Measurements from ENCODE around the gene ATRNL1.
"Not testable (repeated sequence)": the region's sequence is repeated elsewhere in the genome, so short reads cannot be mapped to it uniquely, and the experiment has no call there.

DNA sequence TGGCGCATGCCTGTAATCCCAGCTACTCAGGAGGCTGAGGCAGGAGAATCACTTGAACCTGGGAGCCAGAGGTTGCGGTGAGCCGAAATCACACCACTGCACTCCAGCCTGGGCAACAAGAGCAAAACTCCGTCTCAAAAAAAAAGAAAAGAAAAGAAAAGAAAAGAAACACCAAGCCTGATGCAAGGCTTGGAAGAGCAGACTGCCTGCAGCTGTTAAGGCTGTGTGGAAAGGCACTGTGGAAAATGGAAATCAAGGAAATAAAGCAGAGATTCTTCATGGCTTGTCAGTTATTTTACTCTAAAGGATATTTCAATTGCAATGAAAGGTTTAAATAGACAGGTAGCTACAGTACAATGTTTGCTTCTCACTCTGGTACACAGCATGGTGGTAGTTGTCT lies 735.0 kb downstream of the ATRNL1 start:
- not testable (repeated sequence) for TF ChIP-seq POLR2A, CTCF, POLR2AphosphoS5 (IDR thresholded peaks at IDR 0.05)
